ENCODE results near the gene MYO1D.

- no peak for TF ChIP-seq POLR2A (IDR thresholded peaks at IDR 0.05)
- TF ChIP-seq, protein P1, sequence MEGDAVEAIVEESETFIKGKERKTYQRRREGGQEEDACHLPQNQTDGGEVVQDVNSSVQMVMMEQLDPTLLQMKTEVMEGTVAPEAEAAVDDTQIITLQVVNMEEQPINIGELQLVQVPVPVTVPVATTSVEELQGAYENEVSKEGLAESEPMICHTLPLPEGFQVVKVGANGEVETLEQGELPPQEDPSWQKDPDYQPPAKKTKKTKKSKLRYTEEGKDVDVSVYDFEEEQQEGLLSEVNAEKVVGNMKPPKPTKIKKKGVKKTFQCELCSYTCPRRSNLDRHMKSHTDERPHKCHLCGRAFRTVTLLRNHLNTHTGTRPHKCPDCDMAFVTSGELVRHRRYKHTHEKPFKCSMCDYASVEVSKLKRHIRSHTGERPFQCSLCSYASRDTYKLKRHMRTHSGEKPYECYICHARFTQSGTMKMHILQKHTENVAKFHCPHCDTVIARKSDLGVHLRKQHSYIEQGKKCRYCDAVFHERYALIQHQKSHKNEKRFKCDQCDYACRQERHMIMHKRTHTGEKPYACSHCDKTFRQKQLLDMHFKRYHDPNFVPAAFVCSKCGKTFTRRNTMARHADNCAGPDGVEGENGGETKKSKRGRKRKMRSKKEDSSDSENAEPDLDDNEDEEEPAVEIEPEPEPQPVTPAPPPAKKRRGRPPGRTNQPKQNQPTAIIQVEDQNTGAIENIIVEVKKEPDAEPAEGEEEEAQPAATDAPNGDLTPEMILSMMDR (IDR thresholded peaks at IDR 0.05) = no peak
Measured at GRCh38 chr17:32916134-32916533, 39.2 kb upstream of the MYO1D start.
